Measurements from ENCODE around the gene ZNF618.

The ZNF618 gene

DNA sequence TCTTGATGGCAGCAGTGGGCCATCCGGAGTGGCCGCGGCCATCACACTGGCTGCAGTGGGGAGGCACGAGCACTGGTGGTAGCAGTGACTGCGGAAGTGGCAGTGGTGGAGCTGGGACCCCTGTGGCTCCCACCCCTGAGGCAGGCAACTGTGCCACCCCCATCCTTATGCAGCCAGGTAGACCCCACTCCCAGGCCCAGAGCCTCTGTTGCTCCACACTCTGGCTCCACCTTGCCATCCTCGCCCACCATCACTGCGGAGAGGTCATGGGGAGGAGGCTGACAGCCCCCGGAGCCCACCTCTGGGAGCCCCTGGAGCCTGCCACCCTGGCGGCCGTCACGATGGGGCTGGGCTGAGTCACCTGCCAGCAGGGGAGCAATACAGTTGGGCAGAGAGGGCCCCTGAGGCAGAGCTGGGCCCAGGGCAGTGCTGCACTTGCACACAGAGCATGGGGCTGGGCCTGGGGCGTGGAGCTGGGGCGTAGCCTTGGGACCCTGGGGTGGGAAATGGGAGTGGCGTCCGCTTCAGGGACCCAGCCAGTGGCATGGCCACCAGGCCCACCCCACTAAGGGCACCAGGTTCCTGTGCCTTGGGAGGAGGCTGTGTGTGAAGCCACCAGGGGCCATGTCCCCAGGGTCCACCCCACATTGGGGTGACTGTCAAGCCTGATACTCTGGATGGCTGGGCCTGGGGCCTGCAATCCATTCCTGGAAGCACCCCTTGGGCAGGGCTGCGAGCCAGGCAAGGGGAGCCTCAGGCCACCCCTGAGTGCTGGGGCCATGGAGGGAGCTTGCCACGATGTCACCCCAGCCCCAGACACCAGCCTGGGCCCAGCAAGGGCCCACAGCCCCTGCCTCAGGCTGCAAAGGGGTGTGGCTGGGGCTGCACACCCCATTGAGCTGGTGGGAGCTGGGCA, 194.3 kb downstream of the ZNF618 start:
- no peak overlapping the region for H3K9ac ChIP-seq (ENCODE audit: low read length)
- H3K9me3 ChIP-seq (ENCODE audit: control insufficient read depth, low read depth, low read length): no peaks in the 10 kb centered on the region
- no peaks in the 10 kb centered on the region for H3K36me3 ChIP-seq (ENCODE audit: control insufficient read depth, low read depth, low read length)
- no peaks in the 10 kb centered on the region for H3K4me1 ChIP-seq (ENCODE audit: control insufficient read depth, low read depth, low read length)
- no peak overlapping the region for H3K27ac ChIP-seq (ENCODE audit: low read length)
- no peak overlapping the region for H3K4me3 ChIP-seq (ENCODE audit: low read length)
- no peaks in the 10 kb centered on the region for H3K27me3 ChIP-seq (ENCODE audit: control insufficient read depth, insufficient read depth, low read length)

DNA sequence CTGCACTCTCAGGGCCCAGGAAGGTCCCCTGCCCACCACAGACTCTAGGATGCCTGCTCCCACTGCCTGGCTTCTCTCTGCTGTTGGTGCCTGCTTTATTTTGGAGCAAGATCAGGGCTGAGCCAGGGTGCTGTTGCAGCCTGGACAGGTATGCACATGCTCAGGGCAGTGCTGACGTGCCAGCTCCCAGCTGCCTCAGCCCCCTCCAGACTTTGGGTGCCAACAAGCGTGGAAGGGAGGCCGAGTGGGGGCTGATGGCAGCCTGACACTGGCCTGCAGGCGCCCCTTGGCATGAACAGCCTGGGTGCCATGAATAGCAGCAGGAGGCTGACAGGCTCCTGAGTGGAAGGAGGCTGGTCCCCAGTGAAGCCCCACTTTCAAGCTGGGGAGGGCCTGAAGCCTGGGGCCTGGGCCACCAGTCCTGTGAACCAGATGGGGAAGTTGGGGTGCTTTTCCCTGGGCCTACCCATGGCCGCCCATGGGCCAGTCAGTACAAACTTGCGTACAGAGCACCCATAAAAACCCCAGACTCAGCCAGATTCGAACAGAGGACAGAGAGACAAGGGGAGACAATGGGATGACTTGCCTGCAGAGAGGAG, 195.2 kb downstream of the ZNF618 start:
- no peaks in the 10 kb centered on the region for H3K9me3 ChIP-seq (ENCODE audit: control insufficient read depth, low read depth, low read length)

DNA sequence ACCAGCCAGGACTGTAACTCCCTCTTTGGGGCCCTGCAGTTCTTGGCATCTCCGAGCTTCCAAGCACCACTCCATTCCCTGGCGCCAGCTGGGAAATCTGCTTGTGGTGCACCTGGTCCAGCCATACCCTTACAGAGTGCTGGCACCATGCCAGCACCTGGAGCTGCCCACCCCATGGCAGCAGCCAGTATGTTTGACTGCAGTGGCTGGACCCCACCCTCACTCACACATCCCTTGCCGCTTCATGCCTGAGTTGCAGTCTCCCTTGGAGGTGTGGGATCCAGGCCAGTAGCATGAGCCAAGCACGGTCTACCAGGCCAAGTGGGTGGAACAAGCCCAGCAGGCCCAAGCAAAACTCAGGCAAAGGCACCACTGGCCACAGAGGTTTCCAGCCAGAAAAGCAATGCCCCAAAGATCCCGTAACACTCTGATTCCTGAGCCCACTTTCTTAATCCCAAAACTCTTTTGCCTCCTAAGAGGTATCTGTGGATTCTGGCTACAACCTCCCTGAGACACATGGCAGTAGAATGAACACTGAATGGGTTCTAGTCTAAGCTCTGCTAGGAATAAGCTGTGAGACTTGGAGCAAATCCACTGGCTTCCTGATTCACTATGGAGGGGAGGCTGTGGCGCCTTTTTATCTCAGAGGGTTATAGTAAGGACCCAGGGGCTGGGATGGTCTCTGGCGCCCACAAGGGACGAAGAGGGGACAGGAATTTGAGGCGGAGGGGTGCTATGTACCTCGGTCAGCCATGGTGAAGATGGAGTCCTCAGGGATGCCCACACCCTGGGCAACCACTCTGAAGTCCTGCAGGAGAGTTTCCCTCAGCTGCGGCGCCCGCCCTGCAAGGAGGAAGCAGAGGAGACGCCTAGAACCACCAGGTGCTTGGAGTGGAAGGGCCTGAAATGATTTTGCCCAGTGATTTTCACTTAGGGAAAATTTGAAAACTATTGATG, 196.4 kb downstream of the ZNF618 start:
- Histone ChIP-seq H3K4me1 (ENCODE audit: control insufficient read depth, low read depth, low read length) (no peaks in the 10 kb centered on the region), H3K27ac (ENCODE audit: low read length) (no peak overlapping the region), H3K36me3 (ENCODE audit: control insufficient read depth, low read depth, low read length) (no peaks in the 10 kb centered on the region), H3K4me3 (ENCODE audit: low read length) (no peak overlapping the region), H3K9ac (ENCODE audit: low read length) (no peak overlapping the region), H3K9me3 (ENCODE audit: control insufficient read depth, low read depth, low read length) (no peaks in the 10 kb centered on the region), H3K27me3 (ENCODE audit: control insufficient read depth, insufficient read depth, low read length) (no peaks in the 10 kb centered on the region)

More for the DNA sequence above, 195.2 kb downstream of the ZNF618 start:
- Histone ChIP-seq H3K9ac (ENCODE audit: low read length) (no peak overlapping the region), H3K4me1 (ENCODE audit: control insufficient read depth, low read depth, low read length) (no peaks in the 10 kb centered on the region), H3K36me3 (ENCODE audit: control insufficient read depth, low read depth, low read length) (no peaks in the 10 kb centered on the region), H3K27ac (ENCODE audit: low read length) (no peak overlapping the region), H3K4me3 (ENCODE audit: low read length) (no peak overlapping the region), H3K27me3 (ENCODE audit: control insufficient read depth, insufficient read depth, low read length) (no peaks in the 10 kb centered on the region)

DNA sequence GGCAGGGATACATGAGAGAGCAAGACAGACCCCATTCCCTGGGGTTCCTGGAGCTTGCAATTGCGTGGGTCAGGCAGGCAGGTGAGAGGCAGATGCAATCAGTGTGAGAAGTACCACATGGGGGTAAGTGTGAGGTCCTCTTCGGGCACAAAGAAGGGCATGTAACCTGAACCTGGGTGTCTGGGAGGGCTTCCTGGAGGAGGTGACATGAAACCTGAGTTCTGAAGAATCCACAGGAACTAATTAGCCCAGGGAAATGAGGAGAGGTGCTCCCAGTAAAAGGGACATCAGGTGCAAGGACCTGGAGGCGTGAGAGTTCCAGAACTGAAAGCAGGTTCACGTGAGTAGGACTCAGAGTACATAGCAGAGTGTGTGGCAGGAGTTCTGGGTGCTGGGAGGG, 199.5 kb downstream of the ZNF618 start:
- Histone ChIP-seq H3K4me3 (ENCODE audit: low read length) (no peak overlapping the region), H3K27ac (ENCODE audit: low read length) (no peak overlapping the region), H3K36me3 (ENCODE audit: control insufficient read depth, low read depth, low read length) (no peaks in the 10 kb centered on the region), H3K9ac (ENCODE audit: low read length) (no peak overlapping the region), H3K27me3 (ENCODE audit: control insufficient read depth, insufficient read depth, low read length) (no peaks in the 10 kb centered on the region), H3K9me3 (ENCODE audit: control insufficient read depth, low read depth, low read length) (no peaks in the 10 kb centered on the region), H3K4me1 (ENCODE audit: control insufficient read depth, low read depth, low read length) (no peaks in the 10 kb centered on the region)

DNA sequence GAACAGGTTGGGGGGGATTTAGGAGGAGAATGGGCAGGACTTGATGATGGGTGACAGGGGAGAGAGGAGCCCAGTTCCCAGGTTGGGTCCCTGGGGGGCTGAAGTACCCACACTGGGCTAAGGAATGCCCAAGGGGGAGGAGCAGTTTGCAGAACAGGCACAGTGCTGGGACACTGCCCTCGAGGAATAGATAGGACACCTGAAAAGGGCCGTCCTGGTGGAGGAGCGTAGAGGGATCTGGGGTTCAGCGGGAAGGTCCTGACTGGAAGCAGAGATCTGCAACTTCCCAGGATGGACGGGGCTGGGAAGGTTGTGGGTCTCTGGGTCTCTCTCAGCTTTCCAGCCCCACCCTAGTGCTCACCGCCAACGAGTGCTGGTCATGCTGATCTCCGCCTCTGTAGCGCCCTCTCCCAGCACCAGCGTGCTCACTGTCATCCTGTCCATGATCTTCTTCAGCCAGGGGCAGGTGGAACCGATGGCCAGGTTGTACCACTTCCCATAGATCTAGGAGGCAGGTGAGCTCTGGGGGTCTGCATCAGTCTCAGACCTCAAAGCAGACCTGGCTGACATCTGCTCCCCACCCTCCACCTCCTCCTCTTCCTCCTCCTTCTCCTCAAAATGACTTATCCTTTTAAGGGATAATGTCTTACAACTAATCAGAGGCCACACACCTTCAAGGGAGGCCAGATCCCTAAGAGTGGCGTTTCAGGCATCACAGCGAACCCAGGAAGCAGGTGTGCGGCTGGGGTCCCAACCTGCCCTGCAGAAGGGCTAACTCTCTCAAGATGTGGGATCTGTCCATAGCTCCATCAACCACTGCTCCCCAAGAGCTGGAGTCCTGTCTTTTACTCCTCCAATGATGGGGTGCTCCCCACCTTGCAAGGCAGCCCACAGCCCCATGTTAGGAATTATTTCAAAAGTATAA, 200.4 kb downstream of the ZNF618 start:
- Histone ChIP-seq H3K27me3 (ENCODE audit: control insufficient read depth, insufficient read depth, low read length) (no peaks in the 10 kb centered on the region), H3K27ac (ENCODE audit: low read length) (no peak overlapping the region), H3K36me3 (ENCODE audit: control insufficient read depth, low read depth, low read length) (no peaks in the 10 kb centered on the region), H3K4me3 (ENCODE audit: low read length) (no peak overlapping the region), H3K9me3 (ENCODE audit: control insufficient read depth, low read depth, low read length) (no peaks in the 10 kb centered on the region), H3K9ac (ENCODE audit: low read length) (no peak overlapping the region), H3K4me1 (ENCODE audit: control insufficient read depth, low read depth, low read length) (no peaks in the 10 kb centered on the region)

- Histone ChIP-seq H3K27ac (ENCODE audit: low read length) (no peak overlapping the region), H3K9me3 (ENCODE audit: control insufficient read depth, low read depth, low read length) (no peaks in the 10 kb centered on the region), H3K4me1 (ENCODE audit: control insufficient read depth, low read depth, low read length) (no peaks in the 10 kb centered on the region), H3K27me3 (ENCODE audit: control insufficient read depth, insufficient read depth, low read length) (no peaks in the 10 kb centered on the region), H3K9ac (ENCODE audit: low read length) (no peak overlapping the region), H3K4me3 (ENCODE audit: low read length) (no peak overlapping the region), H3K36me3 (ENCODE audit: control insufficient read depth, low read depth, low read length) (no peaks in the 10 kb centered on the region)
Observed at GRCh38 chr9:114077162-114077837, 201.2 kb downstream of the ZNF618 start.

- Histone ChIP-seq H3K4me1 (ENCODE audit: control insufficient read depth, low read depth, low read length) (no peaks in the 10 kb centered on the region), H3K9ac (ENCODE audit: low read length) (no peak within 1 kb of the TSS), H3K27me3 (ENCODE audit: control insufficient read depth, insufficient read depth, low read length) (no peaks in the 10 kb centered on the region), H3K36me3 (ENCODE audit: control insufficient read depth, low read depth, low read length) (no peaks in the 10 kb centered on the region), H3K4me3 (ENCODE audit: low read length) (no peak within 1 kb of the TSS), H3K27ac (ENCODE audit: low read length) (no peak within 1 kb of the TSS), H3K9me3 (ENCODE audit: control insufficient read depth, low read depth, low read length) (no peaks in the 10 kb centered on the region)
Observed at GRCh38 chr9:114078021-114078780, 202.1 kb downstream of the ZNF618 start, which contains the start of gene AMBP. TSS of gene AMBP (minus strand) at chr9:114078300. CDS start at chr9:114078209, 91 bp downstream.

DNA sequence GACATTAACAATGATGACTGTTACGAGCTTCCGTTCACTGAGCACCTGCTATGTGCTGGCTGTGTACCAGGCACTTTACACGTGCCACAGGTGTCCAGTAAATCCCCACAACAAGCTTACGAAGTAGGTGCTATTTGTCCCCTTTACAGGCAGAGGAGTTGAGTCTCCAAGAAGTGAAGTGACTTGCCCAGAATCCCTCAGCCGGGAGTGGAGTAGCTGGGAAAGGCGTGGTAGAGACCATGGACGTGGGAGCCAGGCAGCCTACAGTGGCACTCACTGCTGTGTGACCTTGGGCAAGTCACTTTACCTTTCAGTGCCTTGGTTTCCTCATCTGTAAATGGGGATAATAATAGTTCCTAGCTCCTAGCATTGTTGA, 202.7 kb downstream of the ZNF618 start:
- Histone ChIP-seq H3K9ac (ENCODE audit: low read length) (no peak overlapping the region), H3K27me3 (ENCODE audit: control insufficient read depth, insufficient read depth, low read length) (no peaks in the 10 kb centered on the region), H3K4me3 (ENCODE audit: low read length) (no peak overlapping the region), H3K4me1 (ENCODE audit: control insufficient read depth, low read depth, low read length) (no peaks in the 10 kb centered on the region), H3K27ac (ENCODE audit: low read length) (no peak overlapping the region), H3K9me3 (ENCODE audit: control insufficient read depth, low read depth, low read length) (no peaks in the 10 kb centered on the region), H3K36me3 (ENCODE audit: control insufficient read depth, low read depth, low read length) (no peaks in the 10 kb centered on the region)

GRCh38 chr9:114080195-114080772, 204.2 kb downstream of the ZNF618 start:
- Histone ChIP-seq H3K4me1 (ENCODE audit: control insufficient read depth, low read depth, low read length) (no peaks in the 10 kb centered on the region), H3K27me3 (ENCODE audit: control insufficient read depth, insufficient read depth, low read length) (no peaks in the 10 kb centered on the region), H3K36me3 (ENCODE audit: control insufficient read depth, low read depth, low read length) (no peaks in the 10 kb centered on the region), H3K27ac (ENCODE audit: low read length) (no peak overlapping the region), H3K4me3 (ENCODE audit: low read length) (no peak overlapping the region), H3K9me3 (ENCODE audit: control insufficient read depth, low read depth, low read length) (no peaks in the 10 kb centered on the region), H3K9ac (ENCODE audit: low read length) (no peak overlapping the region)

Data from iPS-18a (cell line).